HEK293T (cell line): ENCODE results near the gene GPR151.

Source experiments
- CTCF ChIA-PET: fragments of 350-600 bp; formaldehyde crosslinking; extraction: SDS; loops from one replicate; lab custom pipeline; 2021; ENCODE audit warnings: antibody characterized with exemption, inconsistent platforms; lab: Yijun Ruan, JAX
- POLR2A ChIA-PET: fragments of 350-600 bp; formaldehyde crosslinking; extraction: SDS; loops from one replicate; lab custom pipeline; 2020; ENCODE audit warnings: antibody characterized with exemption, inconsistent platforms; lab: Yijun Ruan, JAX
- DNase-seq: peaks from one replicate; pipeline ENCODE4 v3.0.0; 2012; ENCODE audit warnings: mixed read lengths; ENCODE audit errors: extremely low spot score
- ARNT ChIP-seq: fragments of 450-650 bp; IDR thresholded peaks from 2 replicates; pipeline ENCODE4 v1.6.1; 2017; ENCODE audit warnings: mild to moderate bottlenecking
- BHLHE40 ChIP-seq: fragments of 450-650 bp; IDR thresholded peaks from 2 replicates; pipeline ENCODE4 v1.6.1; 2016; ENCODE audit warnings: mild to moderate bottlenecking, moderate library complexity, borderline replicate concordance
- CTBP1 ChIP-seq: fragments of 450-650 bp; IDR thresholded peaks from 2 replicates; pipeline ENCODE4 v1.6.1; 2016; ENCODE audit warnings: borderline replicate concordance
- ELF4 ChIP-seq: fragments of 450-650 bp; IDR thresholded peaks from 2 replicates; pipeline ENCODE4 v1.6.1; 2017; ENCODE audit warnings: antibody characterized with exemption
- FOXA1 ChIP-seq: fragments of 450-650 bp; IDR thresholded peaks from 2 replicates; pipeline ENCODE4 v1.6.1; 2016; ENCODE audit warnings: mild to moderate bottlenecking
- FOXK2 ChIP-seq: fragments of 450-650 bp; IDR thresholded peaks from 2 replicates; pipeline ENCODE4 v1.6.1; 2016; ENCODE audit warnings: mild to moderate bottlenecking
- FOXM1 ChIP-seq: fragments of 450-650 bp; IDR thresholded peaks from 2 replicates; pipeline ENCODE4 v1.6.1; 2017; ENCODE audit warnings: mild to moderate bottlenecking, borderline replicate concordance
- HDGF ChIP-seq: fragments of 450-650 bp; IDR thresholded peaks from 2 replicates; pipeline ENCODE4 v1.6.1; 2017; ENCODE audit warnings: antibody characterized with exemption, borderline replicate concordance
- L3MBTL2 ChIP-seq: fragments of 450-650 bp; conservative IDR thresholded peaks from 2 replicates; pipeline ENCODE4 v1.6.1; 2016; ENCODE audit warnings: mild to moderate bottlenecking
- LEF1 ChIP-seq: fragments of 450-650 bp; IDR thresholded peaks from 2 replicates; pipeline ENCODE4 v1.6.1; 2017; ENCODE audit warnings: mild to moderate bottlenecking, borderline replicate concordance
- NFRKB ChIP-seq: fragments of 450-650 bp; IDR thresholded peaks from 2 replicates; pipeline ENCODE4 v1.6.1; 2016; ENCODE audit warnings: mild to moderate bottlenecking, moderate library complexity
- PKNOX1 ChIP-seq: fragments of 450-650 bp; IDR thresholded peaks from 2 replicates; pipeline ENCODE4 v1.6.1; 2016
- SP1 ChIP-seq: fragments of 450-650 bp; IDR thresholded peaks from 2 replicates; pipeline ENCODE4 v1.6.1; 2017
- SUZ12 ChIP-seq: fragments of 450-650 bp; IDR thresholded peaks from 2 replicates; pipeline ENCODE4 v1.6.1; 2016; ENCODE audit warnings: mild to moderate bottlenecking
- TARDBP ChIP-seq: fragments of 450-650 bp; IDR thresholded peaks from 2 replicates; pipeline ENCODE4 v1.6.1; 2016
- ZNF384 ChIP-seq: fragments of 450-650 bp; IDR thresholded peaks from 2 replicates; pipeline ENCODE4 v1.6.1; 2016

The GPR151 gene

GRCh38 chr5:146475190-146475780 lies 40.7 kb downstream of the GPR151 start:
- ChIA-PET POLR2A (no interaction called here), CTCF (no interaction called here)
- TF ChIP-seq FOXM1 (no peak), FOXK2 (no peak)
- DNase-seq: peak; percentile 12

GRCh38 chr5:146474065-146474464 lies 41.9 kb downstream of the GPR151 start:
- TF ChIP-seq BHLHE40: no peak
- TF ChIP-seq CTBP1: no peak
- no peak for TF ChIP-seq ELF4
- no peak for TF ChIP-seq ARNT
- TF ChIP-seq SP1: no peak
- ChIA-PET CTCF (no interaction called here), POLR2A (no interaction called here)
- DNase-seq: no peak

DNA sequence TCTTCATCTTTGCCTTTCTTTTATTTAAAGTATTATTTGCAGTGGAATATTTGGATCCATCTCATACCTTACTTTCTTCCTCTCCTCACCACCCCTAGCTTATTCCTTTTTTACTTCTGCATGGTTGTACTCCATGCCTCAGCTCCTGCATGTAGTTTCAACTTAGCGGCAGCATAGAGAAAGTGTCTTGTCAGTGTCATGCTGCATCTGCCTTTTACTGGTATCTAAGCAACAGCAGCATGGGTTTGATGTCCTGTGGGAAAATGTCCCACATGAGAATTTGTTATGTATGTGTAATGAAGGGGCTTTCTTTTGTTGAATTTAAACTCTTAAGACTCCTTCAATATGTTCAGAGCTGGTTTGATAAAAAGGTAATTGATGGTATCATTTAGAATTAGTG lies 48.2 kb downstream of the GPR151 start:
- CTCF ChIA-PET: no interaction called here
- no peak for DNase-seq
- POLR2A ChIA-PET: no interaction called here
- TF ChIP-seq LEF1 (no peak), SUZ12 (no peak), FOXA1 (no peak), FOXK2 (no peak), ELF4 (no peak), BHLHE40 (no peak), ARNT (no peak), PKNOX1 (no peak), L3MBTL2 (no peak)

DNA sequence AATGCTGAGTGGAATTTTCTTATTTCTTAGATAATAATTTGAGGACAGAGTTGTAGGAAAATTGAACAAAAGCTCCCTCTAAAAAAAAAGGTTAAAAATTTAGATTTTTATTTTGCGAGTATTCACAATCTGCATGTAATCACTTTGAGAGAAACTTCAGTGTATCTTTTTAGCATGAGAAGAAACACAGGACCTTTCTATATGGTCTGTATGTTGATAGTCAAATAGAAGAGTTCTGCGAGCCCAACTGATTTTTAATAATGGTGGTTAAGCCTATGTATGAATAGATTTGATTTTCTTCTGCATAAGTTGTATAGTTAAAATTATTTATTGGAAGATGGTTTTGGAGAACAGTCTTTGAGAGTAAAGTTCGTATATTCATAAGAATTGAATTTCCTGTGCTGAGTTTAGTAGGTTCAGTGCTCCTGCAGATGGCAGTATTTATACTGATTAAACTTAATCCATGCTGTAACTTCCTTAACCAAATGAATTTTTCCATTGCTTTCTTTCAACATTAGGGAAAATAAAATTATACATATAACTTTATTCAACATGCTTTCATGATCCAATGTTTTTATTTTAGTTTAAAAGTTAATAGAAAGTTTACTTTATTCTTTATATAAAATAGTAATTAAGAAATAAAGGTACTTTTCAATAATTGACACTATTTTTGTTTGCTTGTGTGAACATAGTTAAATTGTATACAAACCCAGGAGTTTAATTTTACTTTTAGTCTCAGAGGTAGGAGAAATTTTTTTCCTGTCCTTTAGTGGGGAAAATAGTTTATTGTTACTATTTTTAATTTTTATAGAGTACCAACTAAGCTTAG lies 49.3 kb downstream of the GPR151 start:
- no peak for DNase-seq
- TF ChIP-seq TARDBP (no peak), ELF4 (no peak), SUZ12 (no peak), CTBP1 (no peak), ZNF384 (no peak), FOXA1 (no peak), FOXK2 (no peak), FOXM1 (no peak)
- ChIA-PET POLR2A (no interaction called here), CTCF (no interaction called here)

- no peak for DNase-seq
Observed at GRCh38 chr5:146463446-146463845, 52.5 kb downstream of the GPR151 start.

More at GRCh38 chr5:146463446-146463845, 52.5 kb downstream of the GPR151 start:
- TF ChIP-seq FOXM1 (no peak), PKNOX1 (no peak), NFRKB (no peak), LEF1 (no peak), L3MBTL2 (no peak), ELF4 (no peak), ZNF384 (no peak), SUZ12 (no peak), FOXK2 (no peak), CTBP1 (no peak), SP1 (no peak), HDGF (no peak), BHLHE40 (no peak), ARNT (no peak), TARDBP (no peak), FOXA1 (no peak)
- POLR2A ChIA-PET: no interaction called here
- CTCF ChIA-PET: no interaction called here
